ENCODE data around the gene CAPN1.
"Not testable (repeated sequence)": the region's sequence is repeated elsewhere in the genome, so short reads cannot be mapped to it uniquely, and the experiment has no call there.

The CAPN1 gene

DNA sequence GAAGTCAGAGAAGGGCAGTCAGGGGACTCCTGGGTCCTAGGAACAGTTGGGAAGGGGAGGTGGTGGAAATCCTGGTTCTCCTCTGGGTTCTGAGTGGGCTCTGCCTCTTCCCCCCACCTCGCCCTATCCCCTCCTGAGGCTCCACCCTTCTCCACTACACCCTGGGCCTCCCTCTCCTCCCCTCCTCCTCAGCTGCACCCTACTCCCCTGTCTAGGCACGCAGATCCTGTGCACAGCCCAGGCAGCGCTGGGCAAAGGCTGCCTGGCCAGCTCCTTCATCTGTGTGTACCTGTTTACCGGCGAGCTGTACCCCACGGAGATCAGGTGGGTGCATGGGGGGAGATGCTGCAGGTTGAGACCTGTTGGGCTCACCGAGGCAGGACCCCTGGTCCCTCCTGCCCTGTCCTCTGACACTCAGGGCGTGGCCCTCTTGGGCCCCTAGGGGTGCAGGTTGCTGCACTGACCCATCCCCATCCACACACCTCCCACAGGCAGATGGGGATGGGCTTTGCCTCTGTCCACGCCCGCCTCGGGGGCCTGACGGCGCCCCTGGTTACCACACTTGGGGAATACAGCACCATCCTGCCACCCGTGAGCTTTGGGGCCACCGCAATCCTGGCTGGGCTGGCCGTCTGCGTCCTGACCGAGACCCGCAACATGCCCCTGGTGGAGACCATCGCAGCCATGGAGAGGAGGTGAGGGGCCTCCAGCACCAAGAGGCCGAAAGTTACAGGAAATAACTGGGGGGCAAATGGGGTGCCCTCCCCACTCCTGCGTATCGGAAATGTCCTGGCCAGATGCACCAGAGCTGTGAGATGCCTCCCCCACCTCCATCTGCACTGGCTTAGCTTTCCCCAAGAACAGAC is 54.7 kb downstream of the CAPN1 start:
- TF ChIP-seq, protein P1, sequence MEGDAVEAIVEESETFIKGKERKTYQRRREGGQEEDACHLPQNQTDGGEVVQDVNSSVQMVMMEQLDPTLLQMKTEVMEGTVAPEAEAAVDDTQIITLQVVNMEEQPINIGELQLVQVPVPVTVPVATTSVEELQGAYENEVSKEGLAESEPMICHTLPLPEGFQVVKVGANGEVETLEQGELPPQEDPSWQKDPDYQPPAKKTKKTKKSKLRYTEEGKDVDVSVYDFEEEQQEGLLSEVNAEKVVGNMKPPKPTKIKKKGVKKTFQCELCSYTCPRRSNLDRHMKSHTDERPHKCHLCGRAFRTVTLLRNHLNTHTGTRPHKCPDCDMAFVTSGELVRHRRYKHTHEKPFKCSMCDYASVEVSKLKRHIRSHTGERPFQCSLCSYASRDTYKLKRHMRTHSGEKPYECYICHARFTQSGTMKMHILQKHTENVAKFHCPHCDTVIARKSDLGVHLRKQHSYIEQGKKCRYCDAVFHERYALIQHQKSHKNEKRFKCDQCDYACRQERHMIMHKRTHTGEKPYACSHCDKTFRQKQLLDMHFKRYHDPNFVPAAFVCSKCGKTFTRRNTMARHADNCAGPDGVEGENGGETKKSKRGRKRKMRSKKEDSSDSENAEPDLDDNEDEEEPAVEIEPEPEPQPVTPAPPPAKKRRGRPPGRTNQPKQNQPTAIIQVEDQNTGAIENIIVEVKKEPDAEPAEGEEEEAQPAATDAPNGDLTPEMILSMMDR (IDR thresholded peaks at IDR 0.05; ENCODE audit: low read depth, low read length, missing control alignments) = no peak
- in situ Hi-C loops (cut with HindIII; ENCODE audit: low sequenced_read_pairs) = no loop called here
- DNase-seq (ENCODE audit: low read depth) = no peak
- no peak overlapping the region for H3K4me3 ChIP-seq (ENCODE audit: low read depth, low read length)

DNA sequence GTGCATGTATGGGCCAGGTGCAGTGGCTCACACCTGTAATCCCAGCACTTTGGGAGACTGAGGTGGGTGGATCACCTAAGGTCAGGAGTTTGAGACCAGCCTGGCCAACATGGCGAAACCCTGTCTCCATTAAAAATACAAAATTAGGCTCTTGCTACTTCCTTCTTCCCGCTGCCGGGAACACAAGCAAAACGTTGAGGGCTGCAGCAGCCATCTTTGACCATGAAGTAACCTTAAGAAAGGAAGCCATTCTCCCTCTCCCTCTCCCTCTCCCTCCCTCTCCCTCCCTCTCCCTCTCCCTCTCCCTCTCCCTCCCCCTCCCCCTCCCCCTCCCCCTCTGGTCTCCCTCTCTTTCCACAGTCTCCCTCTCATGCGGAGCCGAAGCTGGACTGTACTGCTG is 56.6 kb downstream of the CAPN1 start:
- H3K4me3 ChIP-seq (ENCODE audit: low read depth, low read length); in situ Hi-C loops (cut with HindIII; ENCODE audit: low sequenced_read_pairs); DNase-seq (ENCODE audit: low read depth): not testable (repeated sequence)

GRCh38 chr11:65241134-65241533 is 59.4 kb downstream of the CAPN1 start:
- TF ChIP-seq, protein P1 (IDR thresholded peaks at IDR 0.05; ENCODE audit: low read depth, low read length, missing control alignments) = no peak
- no peak overlapping the region for H3K4me3 ChIP-seq (ENCODE audit: low read depth, low read length)
- in situ Hi-C loops (cut with HindIII; ENCODE audit: low sequenced_read_pairs) = no loop called here
- no peak for DNase-seq (ENCODE audit: low read depth)

DNA sequence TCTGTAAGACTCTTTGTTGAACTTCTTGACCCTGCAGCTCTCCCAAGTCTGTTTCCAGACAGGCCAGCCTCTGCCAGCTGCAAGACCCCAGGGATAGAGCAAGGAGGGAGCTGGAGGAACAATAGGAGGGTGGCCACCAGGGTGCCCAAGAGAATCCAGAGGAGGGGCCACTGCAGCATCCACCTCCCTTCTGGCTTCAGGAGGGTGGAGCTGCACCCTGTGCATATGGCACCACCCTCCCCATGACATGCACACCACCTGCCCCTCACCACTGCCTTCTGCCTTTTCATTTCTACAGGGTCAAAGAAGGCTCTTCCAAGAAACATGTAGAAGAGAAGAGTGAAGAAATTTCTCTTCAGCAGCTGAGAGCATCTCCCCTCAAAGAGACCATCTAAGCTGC is 60.0 kb downstream of the CAPN1 start:
- TF ChIP-seq, protein P1 (IDR thresholded peaks at IDR 0.05; ENCODE audit: low read depth, low read length, missing control alignments) = no peak
- no peak for DNase-seq (ENCODE audit: low read depth)
- H3K4me3 ChIP-seq (ENCODE audit: low read depth, low read length) = no peak overlapping the region

GRCh38 chr11:65242389-65242788 is 60.7 kb downstream of the CAPN1 start:
- TF ChIP-seq, protein P1 (IDR thresholded peaks at IDR 0.05; ENCODE audit: low read depth, low read length, missing control alignments) = no peak
- in situ Hi-C loops (cut with HindIII; ENCODE audit: low sequenced_read_pairs) = no loop called here
- DNase-seq (ENCODE audit: low read depth) = no peak
- no peak overlapping the region for H3K4me3 ChIP-seq (ENCODE audit: low read depth, low read length)

More for the DNA sequence above, 60.0 kb downstream of the CAPN1 start:
- in situ Hi-C loops (cut with HindIII; ENCODE audit: low sequenced_read_pairs) = no loop called here

DNA sequence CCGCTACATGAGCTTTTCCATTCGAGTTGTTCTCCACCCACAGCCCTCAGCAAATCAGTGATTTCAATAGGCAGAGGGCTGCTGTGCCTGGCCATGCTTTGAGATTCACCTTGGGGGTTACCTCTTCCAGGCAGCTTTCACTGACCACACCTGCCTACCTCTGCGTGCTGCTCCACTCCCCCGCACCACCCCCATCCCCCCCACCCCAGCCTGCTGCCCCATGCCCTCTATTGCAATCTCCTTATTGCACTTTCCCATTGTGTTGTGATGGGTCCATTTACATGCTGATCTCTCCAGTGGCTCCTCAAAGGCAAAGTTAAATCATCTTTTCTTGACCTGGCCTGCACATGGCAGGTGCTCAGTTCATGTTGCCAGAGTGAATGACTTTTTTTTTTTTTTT is 62.1 kb downstream of the CAPN1 start:
- in situ Hi-C loops (cut with HindIII; ENCODE audit: low sequenced_read_pairs) = no loop called here
- DNase-seq (ENCODE audit: low read depth) = no peak
- TF ChIP-seq, protein P1 (IDR thresholded peaks at IDR 0.05; ENCODE audit: low read depth, low read length, missing control alignments) = no peak
- H3K4me3 ChIP-seq (ENCODE audit: low read depth, low read length) = no peak overlapping the region

GRCh38 chr11:65245046-65245445 is 63.3 kb downstream of the CAPN1 start:
- DNase-seq (ENCODE audit: low read depth); in situ Hi-C loops (cut with HindIII; ENCODE audit: low sequenced_read_pairs); H3K4me3 ChIP-seq (ENCODE audit: low read depth, low read length): not testable (repeated sequence)
